HG02571 (cell line): Measurements from ENCODE around the gene CPB1.

Source experiments
- ATAC-seq: cut with Tn5 transposase; IDR thresholded peaks from one replicate; pipeline ENCODE4 v1.9.1; 2021; ENCODE audit warnings: mild to moderate bottlenecking, moderate library complexity; ENCODE audit not compliant: unreplicated experiment

Gene CPB1

DNA sequence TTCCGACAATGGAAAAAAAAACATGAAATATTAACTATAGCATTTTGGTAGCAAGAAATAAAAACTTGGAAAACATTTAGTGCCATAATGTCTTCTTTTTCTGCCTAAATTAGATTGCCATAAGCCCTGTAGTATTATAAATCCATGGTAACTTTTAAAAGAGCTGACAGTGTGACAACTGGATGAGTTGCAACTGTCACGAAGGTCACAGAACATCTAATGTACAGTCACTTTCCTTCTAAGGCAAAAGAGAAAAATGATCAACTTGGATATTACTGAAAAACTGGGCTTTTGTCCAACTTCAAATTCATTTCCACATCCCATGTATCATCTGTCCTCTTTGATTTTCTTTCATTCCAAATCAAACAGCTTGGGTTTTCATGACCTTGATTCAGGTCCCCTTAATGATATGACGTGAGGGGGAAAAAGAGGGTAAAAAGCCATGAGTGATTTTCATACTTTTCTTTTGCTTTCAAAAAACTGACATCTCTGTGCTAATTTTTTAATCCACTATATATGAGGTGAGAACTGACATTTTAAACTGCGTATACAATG lies 602 bp downstream of the CPB1 start:
- no peak for ATAC-seq

GRCh38 chr3:148829926-148830325 lies 2.3 kb downstream of the CPB1 start:
- ATAC-seq: no peak

DNA sequence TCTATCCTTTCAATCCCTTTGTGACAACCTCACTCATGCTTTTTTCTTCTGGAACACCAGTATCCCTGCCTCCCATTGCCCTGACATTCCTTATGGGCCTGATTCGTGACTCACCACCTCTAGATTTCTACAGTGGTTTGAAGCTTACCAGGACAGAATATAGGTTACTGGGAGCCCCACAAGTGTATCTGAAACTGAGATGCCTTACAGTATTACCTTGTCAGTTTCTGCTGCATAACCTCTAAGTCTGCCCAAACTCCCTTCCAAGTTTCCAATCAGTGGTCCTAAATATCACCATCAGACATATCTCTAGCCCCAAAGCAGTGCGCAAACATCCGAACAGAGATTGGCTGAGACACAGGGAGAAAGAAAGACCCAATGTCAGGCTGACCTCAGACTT lies 5.6 kb downstream of the CPB1 start:
- ATAC-seq: no peak

- no peak for ATAC-seq
Observed at GRCh38 chr3:148839805-148840204, 12.2 kb downstream of the CPB1 start.

DNA sequence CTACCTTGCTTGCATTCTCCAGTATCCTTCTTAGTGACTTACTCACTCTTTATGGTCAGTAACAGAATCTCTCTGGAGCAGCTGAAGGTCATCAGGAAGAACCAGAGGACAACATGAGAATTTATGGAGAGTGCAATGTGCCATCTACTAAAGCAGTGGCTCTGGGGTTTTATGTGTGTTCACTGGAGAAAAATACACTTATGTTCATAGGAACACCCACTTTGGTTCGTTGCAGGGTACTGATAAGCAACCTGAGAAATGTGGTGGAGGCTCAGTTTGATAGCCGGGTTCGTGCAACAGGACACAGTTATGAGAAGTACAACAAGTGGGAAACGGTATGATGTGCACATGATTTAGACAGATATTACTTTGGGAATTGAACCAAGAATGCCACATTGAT lies 12.8 kb downstream of the CPB1 start:
- ATAC-seq: no peak

- ATAC-seq: no peak
Observed at GRCh38 chr3:148845756-148846395, 18.3 kb downstream of the CPB1 start.

DNA sequence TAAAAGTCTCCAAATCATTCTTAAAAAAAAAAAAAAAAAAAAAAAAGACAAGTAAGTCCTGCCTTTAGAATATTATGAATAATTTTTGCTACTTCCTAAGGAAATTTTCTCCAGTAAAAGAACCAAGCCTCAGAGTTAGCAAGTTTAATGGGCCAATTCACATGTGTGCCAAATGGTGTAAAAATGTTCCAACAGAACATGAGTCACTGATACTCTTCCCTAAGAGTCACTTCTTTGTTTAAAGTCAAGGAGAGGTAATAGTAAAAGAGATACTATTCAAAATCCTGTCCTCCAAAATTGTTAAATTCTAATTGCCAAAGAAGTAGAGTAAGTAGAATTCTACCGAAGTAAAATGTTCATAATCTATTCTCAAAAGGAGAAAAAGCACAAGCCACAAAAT lies 19.7 kb downstream of the CPB1 start:
- no peak for ATAC-seq

GRCh38 chr3:148848410-148848809 lies 20.8 kb downstream of the CPB1 start:
- no peak for ATAC-seq

DNA sequence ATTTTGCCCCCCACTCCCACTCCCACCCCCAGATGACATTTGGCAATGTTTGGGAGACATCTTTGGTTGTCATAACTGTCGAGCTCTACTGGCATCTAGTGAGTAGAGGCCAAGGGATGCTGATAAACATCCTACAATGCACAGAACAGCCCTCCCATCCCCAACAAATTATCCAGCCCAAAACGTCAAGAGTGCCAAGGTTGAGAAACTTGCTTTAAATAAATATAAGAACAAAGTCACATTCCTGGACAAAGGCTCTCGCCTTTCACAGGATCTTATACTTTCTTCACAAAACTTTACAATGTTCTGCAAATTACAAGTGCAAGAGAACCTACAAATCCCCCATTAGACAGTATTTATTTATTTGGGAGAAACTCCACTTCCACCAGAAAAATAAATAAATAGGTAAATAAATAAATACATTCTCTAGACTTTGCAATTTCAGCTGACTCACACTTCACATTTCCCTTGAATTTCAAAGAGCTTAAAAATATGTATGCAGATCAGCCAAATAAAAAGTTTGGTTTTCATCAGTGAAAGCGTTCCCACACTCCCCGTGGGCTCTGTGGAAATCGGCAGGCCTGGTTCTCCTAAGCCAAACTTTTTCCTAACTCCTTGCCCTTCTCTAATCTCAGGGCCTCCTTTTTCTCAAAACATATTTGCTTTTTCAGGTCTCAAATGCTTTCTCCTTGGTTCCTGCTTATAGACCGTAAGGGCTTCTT lies 24.8 kb downstream of the CPB1 start:
- ATAC-seq: no peak

DNA sequence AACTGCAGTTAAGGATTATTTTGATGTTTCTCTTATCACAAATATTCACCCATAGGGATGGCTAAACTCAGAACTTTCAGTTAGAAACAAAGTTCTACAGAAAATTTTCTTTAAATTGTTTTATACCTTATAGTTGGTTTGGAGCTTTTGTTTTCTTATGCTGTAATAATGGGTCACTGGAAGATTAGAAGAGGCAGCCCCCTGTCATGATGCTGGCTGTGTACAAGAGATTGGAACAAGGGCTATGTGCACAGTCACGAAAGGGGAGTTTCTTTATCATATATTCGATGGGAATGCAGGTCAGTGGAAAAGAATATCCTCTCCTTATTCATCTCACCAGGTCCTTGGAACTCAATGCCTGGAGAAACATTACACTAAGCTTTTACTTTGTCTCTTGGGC lies 25.5 kb downstream of the CPB1 start:
- no peak for ATAC-seq

GRCh38 chr3:148854061-148854460 lies 26.4 kb downstream of the CPB1 start:
- no peak for ATAC-seq

DNA sequence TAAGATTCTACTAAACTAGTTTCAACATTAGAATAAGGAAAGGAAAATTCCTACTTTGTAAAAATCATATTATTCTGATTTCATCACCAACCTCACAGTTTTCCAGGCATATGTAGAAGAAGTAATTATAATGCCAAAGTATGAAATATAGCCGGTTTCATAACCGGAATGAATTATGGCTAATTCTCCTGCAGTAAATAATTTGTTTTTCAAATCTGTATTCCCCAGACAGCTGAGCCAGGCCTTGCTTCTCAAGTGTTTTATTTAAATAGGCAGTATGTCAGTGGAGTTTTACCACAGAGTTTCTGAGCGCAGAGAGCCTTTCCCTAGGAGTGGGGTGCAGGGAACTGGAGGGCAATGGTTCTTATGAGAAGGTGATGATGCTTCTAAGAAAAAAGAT lies 28.8 kb downstream of the CPB1 start:
- no peak for ATAC-seq

DNA sequence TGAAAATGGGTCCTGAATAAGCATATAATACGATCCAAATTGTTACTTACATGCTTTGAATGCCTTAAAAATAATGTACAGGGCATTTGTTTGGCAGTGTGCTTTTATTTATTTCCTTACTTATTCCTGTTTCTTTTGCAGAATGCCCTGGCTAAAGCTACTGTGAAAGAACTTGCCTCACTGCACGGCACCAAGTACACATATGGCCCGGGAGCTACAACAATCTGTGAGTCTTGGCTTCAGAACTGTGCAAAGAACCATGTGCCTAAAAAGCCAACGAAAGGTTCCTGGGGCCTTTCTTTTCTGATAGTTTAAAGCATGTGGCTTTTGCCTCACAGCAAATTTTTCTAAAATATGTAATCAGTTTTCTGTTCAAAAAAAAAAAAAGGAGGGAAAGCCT lies 29.7 kb downstream of the CPB1 start:
- ATAC-seq: no peak

- peak; percentile 64 for ATAC-seq
Observed at GRCh38 chr3:148861277-148861869, 33.8 kb downstream of the CPB1 start.

DNA sequence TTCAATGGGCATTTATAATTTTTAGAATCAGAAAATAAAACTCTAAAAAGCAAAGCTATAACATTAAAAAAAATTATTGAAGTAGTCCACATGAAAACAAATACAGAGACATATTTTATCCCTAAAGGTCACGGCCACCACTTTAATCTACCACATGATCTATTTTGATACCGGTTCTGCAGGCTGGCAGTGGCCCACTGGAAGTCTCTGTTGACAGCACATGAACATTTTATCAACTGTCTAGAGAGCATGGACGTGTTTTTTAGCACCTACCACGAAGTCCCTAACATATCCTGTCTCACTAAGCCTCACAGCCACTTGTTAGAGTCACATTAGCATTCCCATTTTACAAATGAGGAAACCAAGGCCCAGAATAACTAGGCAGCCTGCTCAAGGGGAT lies 35.7 kb downstream of the CPB1 start:
- ATAC-seq: no peak

DNA sequence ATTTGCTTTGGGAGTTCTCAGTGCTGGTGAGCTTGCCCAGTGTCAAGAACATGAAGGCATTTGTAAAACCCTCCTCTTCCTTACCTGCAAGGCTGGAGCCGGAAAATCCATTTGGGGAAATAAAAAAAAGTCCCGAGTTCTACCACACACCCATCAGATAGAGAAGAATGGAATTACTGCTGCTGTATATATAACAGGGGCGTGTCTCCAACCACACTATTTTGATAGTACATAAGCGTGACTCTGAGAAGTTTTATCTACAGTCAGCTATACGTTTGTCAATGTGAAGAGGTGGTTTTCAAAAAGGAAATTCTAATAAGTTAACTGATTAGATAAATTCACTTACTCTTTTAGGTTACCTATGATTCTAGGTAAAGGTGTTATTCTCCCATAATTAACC lies 36.2 kb downstream of the CPB1 start:
- ATAC-seq: no peak

GRCh38 chr3:148865049-148865448 lies 37.4 kb downstream of the CPB1 start, which contains the start of gene CPA3:
Gene CPA3, plus strand, starts transcription at chr3:148865296. Its CDS starts 12 bp downstream, at chr3:148865308.
- no peak for ATAC-seq

DNA sequence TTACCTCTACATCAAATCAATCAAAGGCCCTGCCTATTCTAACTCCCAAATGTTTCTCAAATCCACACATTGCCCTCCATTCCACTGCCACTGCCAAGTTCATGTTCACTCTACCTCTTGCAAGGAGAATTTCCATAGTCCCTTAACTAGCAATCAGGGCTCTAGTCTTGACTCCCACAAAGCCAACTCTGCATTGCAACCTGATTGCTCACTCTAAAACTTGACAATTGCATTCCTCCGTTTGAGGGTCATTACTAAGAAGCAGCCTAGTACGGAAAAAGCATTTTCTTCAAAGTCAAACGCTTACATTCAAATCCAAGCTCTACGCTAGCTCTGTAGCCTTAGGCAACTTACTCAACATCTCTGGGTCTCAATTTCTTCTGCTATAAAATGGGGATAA lies 38.6 kb downstream of the CPB1 start:
- ATAC-seq: no peak

DNA sequence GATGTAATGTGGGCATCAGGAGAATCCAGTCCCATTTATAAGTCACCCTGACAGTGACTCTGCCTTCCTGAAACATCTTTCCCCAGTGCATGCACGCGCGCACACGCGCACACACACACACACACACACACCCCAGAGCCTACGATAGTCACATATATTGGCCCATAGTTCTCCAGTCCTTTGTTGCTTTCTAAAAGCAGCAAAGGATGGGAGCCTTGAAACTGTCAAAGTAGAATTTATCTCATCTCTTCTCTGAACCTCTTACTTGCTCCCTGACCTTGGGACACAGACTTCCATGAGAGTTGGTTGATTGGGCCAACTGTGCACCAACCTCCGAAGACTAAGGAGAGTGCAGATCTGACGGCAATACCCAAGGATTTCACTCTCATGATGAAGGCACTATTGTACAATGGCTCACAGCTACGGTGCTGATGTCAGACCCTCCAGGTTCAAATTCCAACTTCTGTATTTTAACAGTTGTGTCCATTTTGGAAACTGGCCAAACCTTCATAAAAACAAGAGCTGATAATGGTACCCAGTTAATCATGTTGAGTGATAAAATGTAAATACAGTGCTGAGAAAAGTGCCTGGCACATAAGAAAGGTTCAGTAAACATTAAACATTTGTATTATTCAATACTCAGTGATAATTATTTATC lies 45.8 kb downstream of the CPB1 start:
- no peak for ATAC-seq

GRCh38 chr3:148873977-148874376 lies 46.4 kb downstream of the CPB1 start:
- ATAC-seq: no peak

DNA sequence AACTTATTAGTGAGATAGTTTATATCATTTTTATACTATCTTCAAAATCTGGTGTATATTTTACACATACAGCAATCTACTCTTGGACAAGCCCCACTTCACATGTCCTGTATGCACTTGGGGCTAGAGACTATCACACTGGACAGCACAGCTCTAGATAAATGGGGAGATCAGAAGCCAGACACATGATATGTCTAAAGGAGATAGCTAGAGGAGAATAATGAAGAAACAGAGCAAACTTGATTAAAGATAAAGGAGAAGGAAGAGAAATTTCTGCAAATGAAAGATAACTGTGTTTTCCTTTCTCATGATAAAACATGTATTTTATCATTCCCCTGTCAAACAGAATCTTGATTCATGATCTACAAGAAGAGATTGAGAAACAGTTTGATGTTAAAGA lies 50.5 kb downstream of the CPB1 start:
- no peak for ATAC-seq

- no peak for ATAC-seq
Observed at GRCh38 chr3:148879256-148879655, 51.6 kb downstream of the CPB1 start.
